ENCODE measurements around the gene ATXN7L3. TPM values are rescaled to one million over a fixed set of nuclear protein-coding genes. Genes with fewer than 3 reads are reported as not detected.
"Not testable (repeated sequence)": the region's sequence is repeated elsewhere in the genome, so short reads cannot be mapped to it uniquely, and the experiment has no call there.

The ATXN7L3 gene
- polyA plus RNA-seq, 1 experiment: 51.6 TPM

DNA sequence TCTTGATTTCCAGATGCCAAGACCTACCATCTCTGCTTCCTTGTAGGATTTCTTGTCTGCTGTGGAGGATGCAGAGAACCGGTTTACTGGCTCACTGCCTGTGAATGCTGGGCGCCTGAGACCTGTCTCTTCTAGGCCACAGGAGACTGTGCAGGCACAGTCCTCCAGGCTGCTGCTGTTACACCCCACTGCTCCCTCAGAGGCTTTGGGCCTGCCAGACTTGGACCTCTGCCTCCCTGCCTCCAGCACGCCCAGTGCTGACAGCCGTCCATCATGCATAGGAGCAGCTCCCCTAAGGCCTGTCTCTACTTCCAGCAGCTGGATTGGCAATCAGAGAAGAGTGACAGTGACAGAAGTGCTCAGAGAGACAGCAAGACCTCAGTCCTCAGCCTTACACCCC is 51.9 kb downstream of the ATXN7L3 start:
- no peak for DNase-seq (ENCODE audit: low read depth, low spot score)
- ChIA-PET POLR2A (no interaction called here), CTCF (interaction anchor here (4.0 kb wide), 1 partner anchor 21 kb away, joined by 11 read pairs; no protein-coding TSS in a partner anchor)
- TF ChIP-seq, protein P1, sequence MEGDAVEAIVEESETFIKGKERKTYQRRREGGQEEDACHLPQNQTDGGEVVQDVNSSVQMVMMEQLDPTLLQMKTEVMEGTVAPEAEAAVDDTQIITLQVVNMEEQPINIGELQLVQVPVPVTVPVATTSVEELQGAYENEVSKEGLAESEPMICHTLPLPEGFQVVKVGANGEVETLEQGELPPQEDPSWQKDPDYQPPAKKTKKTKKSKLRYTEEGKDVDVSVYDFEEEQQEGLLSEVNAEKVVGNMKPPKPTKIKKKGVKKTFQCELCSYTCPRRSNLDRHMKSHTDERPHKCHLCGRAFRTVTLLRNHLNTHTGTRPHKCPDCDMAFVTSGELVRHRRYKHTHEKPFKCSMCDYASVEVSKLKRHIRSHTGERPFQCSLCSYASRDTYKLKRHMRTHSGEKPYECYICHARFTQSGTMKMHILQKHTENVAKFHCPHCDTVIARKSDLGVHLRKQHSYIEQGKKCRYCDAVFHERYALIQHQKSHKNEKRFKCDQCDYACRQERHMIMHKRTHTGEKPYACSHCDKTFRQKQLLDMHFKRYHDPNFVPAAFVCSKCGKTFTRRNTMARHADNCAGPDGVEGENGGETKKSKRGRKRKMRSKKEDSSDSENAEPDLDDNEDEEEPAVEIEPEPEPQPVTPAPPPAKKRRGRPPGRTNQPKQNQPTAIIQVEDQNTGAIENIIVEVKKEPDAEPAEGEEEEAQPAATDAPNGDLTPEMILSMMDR (IDR thresholded peaks at IDR 0.05; ENCODE audit: low read depth, low read length): no peak
- H3K27ac ChIP-seq (ENCODE audit: low read depth, low read length): no peak overlapping the region
- H3K9me3 ChIP-seq (ENCODE audit: control insufficient read depth, insufficient read depth, low read length): no peaks in the 10 kb centered on the region
- no peak overlapping the region for H3K4me3 ChIP-seq (ENCODE audit: low read depth, low read length)
- no peaks in the 10 kb centered on the region for H3K27me3 ChIP-seq (ENCODE audit: control insufficient read depth, insufficient read depth, low read length)

DNA sequence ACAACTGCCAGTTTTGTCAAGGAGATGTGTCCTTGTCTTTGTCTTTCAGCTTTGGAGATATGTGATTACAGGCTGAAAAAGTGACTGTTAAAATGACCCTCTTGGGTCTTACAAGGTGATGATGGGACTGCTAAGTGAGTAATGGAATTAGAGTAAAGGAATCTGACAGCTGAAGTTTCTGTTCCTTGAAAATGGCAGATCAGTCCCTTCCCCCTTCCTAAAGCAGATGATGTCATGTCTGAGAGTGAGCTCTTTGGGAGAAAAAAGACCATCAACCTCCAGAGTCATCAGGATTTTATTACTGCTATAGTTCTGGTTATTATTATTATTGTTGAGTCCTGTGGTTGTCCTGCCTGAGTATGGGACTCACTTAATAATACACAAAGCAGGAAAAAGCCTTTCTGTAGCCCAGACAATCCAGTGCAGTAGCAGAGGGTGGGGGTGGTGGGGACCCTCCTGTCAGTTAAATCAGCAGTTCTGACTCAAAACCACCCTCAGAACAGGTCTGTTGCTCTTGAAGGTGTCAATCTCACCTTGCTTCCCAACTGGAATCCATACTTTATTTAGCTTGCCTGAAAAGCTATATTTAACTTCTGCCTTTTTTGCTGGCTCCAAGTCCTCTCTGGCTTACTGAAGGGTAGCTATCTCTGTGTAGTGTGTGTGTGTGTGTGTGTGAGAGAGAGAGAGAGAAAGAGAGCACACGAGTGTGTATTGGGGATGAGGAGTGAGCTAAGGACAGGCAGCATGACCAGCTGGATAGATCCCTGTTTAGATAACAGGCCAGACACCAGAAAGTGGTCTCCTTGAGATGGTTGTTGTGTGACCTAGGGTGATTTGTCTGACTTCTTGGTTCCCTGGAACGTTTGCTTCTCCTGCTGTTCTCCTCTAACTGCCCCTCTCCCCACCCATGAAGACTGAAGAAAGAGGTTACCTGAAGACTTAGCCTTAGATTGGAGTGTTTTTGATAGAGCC is 53.0 kb downstream of the ATXN7L3 start:
- no peak for DNase-seq (ENCODE audit: low read depth, low spot score)
- CTCF ChIA-PET: interaction anchor here (0.6 to 4.0 kb wide), 4 partner anchors 9 to 23 kb away, joined by 3 to 11 read pairs (median 4); partner anchors contain the start of gene HDAC5

DNA sequence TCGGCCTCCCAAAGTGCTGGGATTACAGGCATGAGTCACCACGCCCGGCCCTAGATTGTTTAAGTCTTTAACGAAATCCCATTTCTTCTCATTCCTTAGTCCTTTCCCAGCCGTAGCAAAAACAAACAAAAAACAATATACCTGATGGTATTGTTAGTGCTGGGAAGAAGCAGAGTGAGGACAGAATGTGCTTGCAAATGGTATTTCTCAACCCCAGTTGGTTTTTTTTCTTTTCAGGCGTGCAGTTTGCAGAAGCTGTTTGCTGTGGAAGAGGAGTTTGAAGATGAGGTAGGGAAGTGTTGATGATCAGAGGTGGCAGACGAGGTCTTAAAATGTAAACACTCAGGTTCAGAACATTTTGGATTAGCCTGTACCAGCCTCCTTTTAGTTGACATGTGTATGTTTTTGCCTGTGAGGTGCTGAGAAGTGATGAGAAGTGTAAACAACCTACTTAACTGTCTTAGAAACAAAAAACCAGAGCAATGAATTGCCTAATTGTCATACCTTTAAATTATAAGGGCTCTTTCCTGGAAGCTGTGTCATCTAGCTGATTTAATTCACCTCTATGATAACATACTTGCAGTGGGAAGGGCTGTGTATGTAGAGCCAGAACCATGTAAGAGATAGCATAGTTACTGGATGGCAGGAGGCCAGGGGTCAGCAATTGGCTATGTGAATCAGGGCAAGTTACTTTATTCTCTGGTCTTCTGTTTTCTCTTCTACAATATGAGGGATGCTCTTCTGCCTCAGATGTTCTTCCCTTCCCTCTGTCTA is 54.5 kb downstream of the ATXN7L3 start:
- Histone ChIP-seq H3K4me3 (ENCODE audit: low read depth, low read length) (no peak overlapping the region), H3K9me3 (ENCODE audit: control insufficient read depth, insufficient read depth, low read length) (no peaks in the 10 kb centered on the region; the same call in 1 of the 2 replicates), H3K27ac (ENCODE audit: low read depth, low read length) (no peak overlapping the region), H3K27me3 (ENCODE audit: control insufficient read depth, insufficient read depth, low read length) (no peaks in the 10 kb centered on the region)
- DNase-seq (ENCODE audit: low read depth, low spot score): no peak
- ChIA-PET CTCF (interaction anchor here (1.7 kb wide), 1 partner anchor 23 kb away, joined by 7 read pairs; no protein-coding TSS in a partner anchor), POLR2A (no interaction called here)
- TF ChIP-seq, protein P1 (IDR thresholded peaks at IDR 0.05; ENCODE audit: low read depth, low read length): no peak

More for the DNA sequence above, 53.0 kb downstream of the ATXN7L3 start:
- Histone ChIP-seq H3K27ac (ENCODE audit: low read depth, low read length) (no peak overlapping the region), H3K9me3 (ENCODE audit: control insufficient read depth, insufficient read depth, low read length) (no peaks in the 10 kb centered on the region; the same call in 1 of the 2 replicates), H3K27me3 (ENCODE audit: control insufficient read depth, insufficient read depth, low read length) (no peaks in the 10 kb centered on the region), H3K4me3 (ENCODE audit: low read depth, low read length) (no peak overlapping the region)
- POLR2A ChIA-PET: interaction anchor here (0.6 kb wide), 1 partner anchor 38 kb away, joined by 3 read pairs; no protein-coding TSS in a partner anchor
- TF ChIP-seq, protein P1 (IDR thresholded peaks at IDR 0.05; ENCODE audit: low read depth, low read length): no peak

DNA sequence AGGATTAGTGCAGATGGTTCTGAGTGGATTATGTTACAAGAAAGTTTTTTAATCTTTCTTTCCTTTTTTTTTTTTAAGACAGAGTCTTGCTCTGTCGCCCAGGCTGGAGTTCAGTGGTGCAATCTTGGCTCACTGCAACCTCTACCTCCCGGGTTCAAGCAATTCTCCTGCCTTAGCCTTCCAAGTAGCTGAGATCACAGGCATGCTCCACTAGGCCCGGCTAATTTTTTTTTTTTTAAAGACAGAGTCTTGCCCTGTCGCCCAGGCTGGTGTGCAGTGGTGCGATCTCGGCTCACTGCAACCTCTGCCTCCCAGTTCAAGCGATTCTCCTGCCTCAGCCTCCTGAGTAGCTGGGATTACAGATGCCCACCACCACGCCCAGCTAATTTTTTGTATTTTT is 55.8 kb downstream of the ATXN7L3 start:
- CTCF ChIA-PET: interaction anchor here (1.7 kb wide), 1 partner anchor 25 kb away, joined by 7 read pairs; no protein-coding TSS in a partner anchor
- H3K9me3 ChIP-seq (ENCODE audit: control insufficient read depth, insufficient read depth, low read length); H3K27me3 ChIP-seq (ENCODE audit: control insufficient read depth, insufficient read depth, low read length); H3K4me3 ChIP-seq (ENCODE audit: low read depth, low read length); H3K27ac ChIP-seq (ENCODE audit: low read depth, low read length); DNase-seq (ENCODE audit: low read depth, low spot score): not testable (repeated sequence)
- POLR2A ChIA-PET: interaction anchor here (0.6 kb wide), 1 partner anchor 101 kb away, joined by 3 read pairs; no protein-coding TSS in a partner anchor

Small RNA genes lying within 50 kb of the gene (small RNA-seq; reads per million reads assigned to genes)
- gene MIR6782 (ENCODE audit: insufficient read length, low read depth): not detected

Other genes starting within 250 kb of the ATXN7L3 start
- not detected in 2 replicates for gene PYY, start 245.9 kb downstream of the ATXN7L3 start, polyA plus RNA-seq (2011; rRNA removed)
- gene NAGS, start 195.3 kb downstream of the ATXN7L3 start, polyA plus RNA-seq (2011; rRNA removed): 0.93 and 1.1 TPM in 2 replicates
- 31.3 and 35.5 TPM in 2 replicates for gene TMEM101, start 184.9 kb downstream of the ATXN7L3 start, polyA plus RNA-seq (2011; rRNA removed)
- 46.5 and 57.5 TPM in 2 replicates for gene LSM12, start 133.2 kb downstream of the ATXN7L3 start, polyA plus RNA-seq (2011; rRNA removed)
- gene G6PC3, start 129.1 kb downstream of the ATXN7L3 start, polyA plus RNA-seq (2011; rRNA removed): 69.8 and 87.4 TPM in 2 replicates
- gene HDAC5, start 76.2 kb downstream of the ATXN7L3 start, polyA plus RNA-seq (2011; rRNA removed): 21.3 and 36.7 TPM in 2 replicates
- 0.86 and 0.97 TPM in 2 replicates for gene HROB, start 58.0 kb downstream of the ATXN7L3 start, polyA plus RNA-seq (2011; rRNA removed)
- gene ASB16, start 29.2 kb downstream of the ATXN7L3 start, polyA plus RNA-seq (2011; rRNA removed): not detected in 2 replicates
- gene TMUB2, start 12.9 kb downstream of the ATXN7L3 start, polyA plus RNA-seq (2011; rRNA removed): 34.3 and 37.1 TPM in 2 replicates
- gene UBTF, start 19.8 kb upstream of the ATXN7L3 start, polyA plus RNA-seq (2011; rRNA removed): 26.6 and 30.0 TPM in 2 replicates
- not detected in 2 replicates for gene SLC4A1, start 68.3 kb upstream of the ATXN7L3 start, polyA plus RNA-seq (2011; rRNA removed)
- gene RUNDC3A, start 108.7 kb upstream of the ATXN7L3 start, polyA plus RNA-seq (2011; rRNA removed): 0.11 TPM in 1 of 2 replicates, not detected in the other
- 32.1 and 43.4 TPM in 2 replicates for gene SLC25A39, start 124.9 kb upstream of the ATXN7L3 start, polyA plus RNA-seq (2011; rRNA removed)
- 203 and 322 TPM in 2 replicates for gene GRN, start 145.4 kb upstream of the ATXN7L3 start, polyA plus RNA-seq (2011; rRNA removed)
- gene FAM171A2, start 164.0 kb upstream of the ATXN7L3 start, polyA plus RNA-seq (2011; rRNA removed): 5.3 and 8.0 TPM in 2 replicates
- gene ITGA2B, start 189.8 kb upstream of the ATXN7L3 start, polyA plus RNA-seq (2011; rRNA removed): 0.15 and 0.31 TPM in 2 replicates

Data from AG04450 (cell line).